Putamen (tissue), 1 donor: ENCODE data around the gene ZNF107.
A peak's percentile ranks its signal among the peaks of the same experiment; 100 is the strongest.

Source experiments
- DNase-seq: peaks from one replicate; pipeline ENCODE4 v3.0.0-alpha.2; 2016; ENCODE audit warnings: low spot score

Gene ZNF107

DNA sequence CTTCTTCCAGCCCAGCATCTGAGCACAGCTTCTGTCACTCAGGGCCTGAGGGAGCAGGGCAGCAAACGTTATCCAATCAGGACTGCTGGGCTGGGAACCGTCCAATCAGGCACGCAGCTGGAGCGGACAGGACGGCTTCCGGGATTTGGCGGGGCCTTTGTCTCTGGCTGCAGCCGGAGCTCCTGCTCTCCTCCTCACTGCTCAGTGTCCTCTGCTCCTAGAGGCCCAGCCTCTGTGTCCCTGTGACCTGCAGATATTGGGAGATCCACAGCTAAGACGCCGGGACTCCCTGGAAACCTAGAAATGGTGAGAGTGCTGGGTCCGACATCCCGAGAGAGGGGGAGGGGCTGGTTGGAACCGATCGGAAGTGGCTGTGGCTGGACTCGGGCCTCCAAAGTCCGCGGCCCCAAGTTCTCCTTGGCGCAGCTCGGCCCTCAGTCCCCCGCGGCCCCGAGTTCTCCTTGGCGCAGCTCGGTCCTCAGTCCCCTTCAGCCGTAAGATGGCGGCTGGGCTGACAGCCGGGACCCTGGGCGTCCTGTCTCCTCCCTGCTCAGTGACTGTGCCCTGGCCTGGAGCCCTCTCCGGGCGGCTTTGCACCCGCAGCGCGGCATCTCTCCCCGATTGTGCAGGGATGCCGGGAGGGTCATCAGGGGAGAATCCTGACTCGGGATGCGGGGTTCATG is at the start of gene ZNF107:
Gene ZNF107 (plus strand): TSS at position 154 of the 683 bp plus-strand sequence. CDS start 150 bp downstream, at position 304.
- peak; percentile 93 for DNase-seq

DNA sequence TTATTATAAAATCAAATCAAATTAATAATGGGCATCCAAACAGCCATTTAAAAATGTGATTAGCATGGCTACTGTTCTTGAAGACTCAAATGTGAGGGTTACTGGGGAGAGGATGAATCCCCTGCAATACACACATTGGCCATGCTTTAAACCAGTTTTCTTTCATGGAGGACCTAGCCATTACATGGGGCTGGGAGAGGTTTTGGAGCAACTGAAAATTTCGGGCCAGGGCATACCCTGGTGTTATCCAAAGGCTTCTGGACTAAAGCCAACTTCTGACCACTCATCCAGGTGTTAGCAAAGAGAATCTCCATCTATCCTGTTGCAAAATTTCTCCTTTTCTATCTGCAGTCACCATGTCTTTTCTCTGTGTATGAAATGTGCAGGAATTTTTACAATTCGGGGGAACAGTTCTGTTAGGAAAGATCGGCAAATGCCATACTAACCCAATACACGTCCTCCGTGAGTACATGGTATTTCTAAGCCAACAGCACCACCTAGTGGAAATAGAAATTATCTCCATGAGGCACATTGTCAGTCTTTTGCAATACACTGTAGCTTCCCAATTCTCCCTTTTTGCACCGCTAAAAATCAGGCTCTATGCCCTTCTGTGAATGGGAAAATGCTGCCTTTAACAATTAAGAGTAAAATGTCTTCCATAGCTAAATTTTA is 47.0 kb upstream of the ZNF107 start:
- peak; percentile 53 for DNase-seq

DNA sequence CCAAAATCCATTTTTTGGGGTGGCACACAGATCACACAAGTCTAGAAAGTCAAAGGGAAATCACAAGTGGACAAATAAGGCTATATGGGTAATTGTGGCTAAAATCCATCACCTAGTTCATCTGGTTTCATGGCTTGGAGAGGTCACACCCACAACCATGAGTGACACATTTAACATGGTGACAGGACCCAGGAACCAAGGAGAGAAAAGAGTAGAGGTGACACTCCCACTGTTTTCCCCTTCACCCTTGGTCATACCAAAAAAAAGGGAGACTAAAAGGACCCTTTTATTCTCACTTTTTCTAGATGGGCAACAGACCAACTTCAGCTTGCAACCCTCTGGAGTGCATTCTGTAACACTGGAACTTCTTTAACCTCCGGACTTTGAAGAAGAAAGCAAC is 46.2 kb upstream of the ZNF107 start:
- DNase-seq: no peak

DNA sequence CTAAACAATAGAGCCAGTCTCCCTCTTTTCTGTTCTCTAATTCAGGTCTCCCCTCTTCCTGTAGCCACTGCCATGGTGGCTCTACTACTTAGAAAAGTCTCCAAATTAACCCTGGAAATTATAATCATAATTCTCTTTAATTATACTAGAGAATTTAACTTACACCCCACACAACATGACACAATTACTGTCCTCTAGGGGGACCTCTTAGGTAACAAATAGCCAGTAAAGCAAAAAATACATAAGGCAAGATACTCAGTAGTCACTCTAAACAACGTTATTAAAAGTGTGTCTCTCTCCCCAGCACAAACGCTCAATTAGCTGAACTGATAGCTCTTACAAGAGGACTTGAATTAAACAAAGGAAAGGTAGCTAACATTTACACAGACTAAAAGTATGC is 44.3 kb upstream of the ZNF107 start:
- no peak for DNase-seq

DNA sequence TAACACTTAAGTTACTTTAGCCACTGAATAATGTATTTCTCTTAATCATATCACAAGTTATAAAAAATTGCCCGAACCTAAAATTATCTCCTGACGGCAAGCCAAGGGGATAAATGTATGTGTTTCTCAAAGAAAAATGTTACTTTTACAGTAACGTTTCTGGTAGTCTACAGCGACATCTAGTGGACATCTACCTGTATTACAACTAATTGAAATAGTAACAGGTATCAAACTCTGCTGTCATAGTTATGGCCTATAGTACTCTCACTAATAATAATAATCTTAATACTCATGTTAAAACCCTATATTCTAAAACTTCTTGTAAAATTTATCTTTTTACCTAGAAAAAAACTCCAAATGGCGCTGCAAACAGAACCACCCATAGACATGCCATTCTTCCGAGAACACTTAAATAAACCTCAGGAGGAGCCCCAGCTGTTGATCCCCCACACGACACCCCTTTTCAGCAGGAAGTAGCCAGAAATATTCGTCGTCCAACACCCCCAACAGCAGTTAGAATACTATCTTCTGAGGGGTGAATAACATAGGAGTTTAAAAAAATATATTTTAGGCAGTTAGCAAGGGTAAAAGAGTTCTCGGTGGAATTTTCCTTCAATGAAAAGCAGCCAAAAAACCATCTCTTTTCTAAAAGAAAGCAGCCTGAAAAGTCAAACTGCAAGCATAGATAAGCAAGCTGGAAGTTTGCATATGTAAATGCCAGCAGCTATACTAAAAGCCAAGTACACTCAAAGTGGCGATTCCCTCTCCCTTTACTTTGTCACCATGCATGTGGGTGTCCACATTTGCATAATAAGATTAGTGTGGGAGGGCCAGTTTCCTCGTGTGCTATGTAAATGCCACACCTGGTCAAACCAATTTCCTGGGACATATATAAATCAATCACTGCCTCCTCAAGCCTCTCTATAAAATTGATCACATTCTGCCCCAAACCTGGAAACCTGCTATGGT is 40.5 kb upstream of the ZNF107 start:
- no peak for DNase-seq

DNA sequence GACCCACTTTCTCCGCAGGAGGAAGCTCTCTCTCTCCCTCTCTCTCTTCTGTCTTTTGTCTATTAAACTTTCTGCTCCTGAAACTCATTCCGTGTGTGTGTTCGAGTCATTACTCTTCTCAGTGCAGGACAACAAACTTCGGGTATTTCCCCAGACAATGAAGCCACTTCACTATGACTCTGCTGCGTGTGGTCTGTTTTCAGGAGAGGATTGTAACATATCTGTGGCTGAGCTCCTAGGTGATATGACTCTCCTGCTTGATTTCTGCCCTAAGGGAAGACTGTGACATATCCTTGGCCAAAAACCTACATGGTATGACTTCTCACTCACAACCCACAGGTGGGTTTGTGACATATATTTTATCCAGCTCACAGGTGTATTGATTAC is 39.9 kb upstream of the ZNF107 start:
- no peak for DNase-seq

DNA sequence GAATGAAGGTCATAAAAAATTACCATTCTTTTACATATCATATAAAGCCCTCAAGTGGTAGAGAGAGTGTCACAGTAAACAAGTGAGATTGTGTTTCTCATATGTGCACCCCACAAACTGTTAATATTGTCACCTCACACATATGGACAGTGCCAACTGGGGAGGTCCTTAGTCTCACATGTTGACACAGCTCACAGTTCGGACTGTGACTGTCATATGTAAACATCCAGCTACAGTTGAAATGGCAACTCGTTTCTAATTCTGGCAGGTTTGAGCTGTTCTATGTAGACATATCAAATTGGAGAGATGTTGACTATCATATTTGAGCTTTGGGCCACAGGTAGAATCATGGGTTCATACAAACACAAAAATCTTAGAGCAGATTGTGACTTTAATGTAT is 39.4 kb upstream of the ZNF107 start:
- no peak for DNase-seq

DNA sequence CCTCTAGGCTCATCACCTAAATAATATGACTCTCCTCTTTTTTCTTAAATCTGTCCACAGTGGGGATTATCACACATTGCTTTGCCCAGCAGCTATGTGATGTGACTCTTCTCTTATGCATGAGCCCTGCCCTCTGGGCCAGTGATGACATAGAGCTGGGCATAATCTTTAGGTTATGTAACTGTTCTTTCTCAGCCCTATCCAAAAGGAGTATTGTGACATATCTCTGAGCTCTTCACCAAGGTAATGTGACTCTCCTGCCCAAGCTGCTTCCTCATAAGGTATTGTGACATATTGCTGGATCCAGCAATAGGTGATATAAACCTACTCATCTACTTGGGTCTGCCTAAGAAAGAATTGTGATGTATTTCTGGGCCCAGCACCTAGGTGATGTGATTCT is 37.7 kb upstream of the ZNF107 start:
- DNase-seq: no peak

DNA sequence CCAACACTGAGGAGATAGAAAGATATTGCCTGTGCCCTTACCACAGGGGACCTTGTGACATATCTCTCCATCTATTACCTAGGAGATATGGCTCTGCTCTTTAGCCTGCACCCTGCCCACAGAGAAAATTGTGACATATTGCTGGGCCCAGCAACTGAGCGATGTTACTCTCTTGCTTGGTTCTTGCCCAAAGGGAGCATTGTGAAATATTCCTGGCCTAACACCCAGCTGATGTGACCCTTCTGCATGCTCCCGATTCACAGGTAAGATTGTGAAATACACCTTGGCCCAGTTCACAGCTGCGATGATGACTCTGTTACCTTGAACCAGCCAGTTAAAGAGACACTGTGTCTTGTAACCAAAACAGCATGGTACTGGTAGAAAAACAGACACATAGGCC is 37.2 kb upstream of the ZNF107 start:
- DNase-seq: no peak

DNA sequence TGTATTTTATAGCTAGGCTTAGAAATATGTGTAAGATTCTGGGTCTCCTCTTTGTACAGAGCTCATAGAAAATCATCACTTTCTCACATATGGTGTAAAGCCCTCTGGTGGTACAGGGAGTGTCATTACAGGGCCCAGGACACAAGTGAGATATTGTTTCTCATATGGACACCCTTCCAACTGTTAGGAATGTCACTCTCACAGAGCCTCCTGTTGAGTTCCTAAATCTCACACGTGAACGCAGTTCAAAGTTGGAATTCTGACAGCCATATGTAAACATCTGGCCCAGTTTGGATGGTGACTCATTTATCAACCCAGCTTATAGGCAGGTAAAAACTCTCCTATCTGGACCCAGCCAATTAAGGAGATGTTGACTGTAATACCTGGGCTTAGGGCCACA is 35.4 kb upstream of the ZNF107 start:
- no peak for DNase-seq

DNA sequence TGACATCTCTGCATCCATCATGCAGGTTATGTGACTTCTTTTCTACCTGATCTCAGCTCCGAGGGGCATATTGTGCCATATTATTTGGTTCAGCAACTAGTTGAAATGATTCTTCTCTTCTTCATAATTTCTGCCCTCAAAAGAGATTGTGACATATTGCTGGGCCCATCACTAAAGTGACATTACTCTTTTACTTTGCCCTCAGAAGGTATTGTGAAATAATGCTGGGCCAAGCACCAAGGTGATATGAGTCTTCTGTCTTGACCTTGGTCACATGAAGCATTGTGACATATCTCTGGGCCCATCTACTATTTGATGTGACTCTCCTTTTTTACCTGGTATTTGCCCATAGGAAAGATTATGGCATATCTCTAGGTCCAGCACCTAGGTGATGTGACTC is 33.9 kb upstream of the ZNF107 start:
- DNase-seq: no peak

DNA sequence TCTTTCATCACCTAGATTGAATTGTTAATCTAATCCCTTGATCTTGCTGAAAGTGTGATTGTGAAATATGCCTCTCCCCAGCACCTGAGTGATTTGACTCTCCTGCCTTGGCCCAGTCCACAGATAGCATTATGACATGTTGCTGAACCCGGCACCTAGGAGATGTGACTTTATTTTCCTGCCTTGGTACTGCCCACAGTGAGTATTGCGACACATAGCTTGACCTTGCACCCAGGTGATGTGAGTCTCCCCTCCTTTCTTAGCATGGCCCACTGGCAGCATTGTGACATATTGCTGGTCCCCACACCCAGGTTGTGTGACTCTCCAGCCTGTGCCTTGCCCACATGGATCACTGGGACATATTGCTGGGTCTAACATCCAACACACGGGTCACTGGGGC is 32.5 kb upstream of the ZNF107 start:
- DNase-seq: no peak

DNA sequence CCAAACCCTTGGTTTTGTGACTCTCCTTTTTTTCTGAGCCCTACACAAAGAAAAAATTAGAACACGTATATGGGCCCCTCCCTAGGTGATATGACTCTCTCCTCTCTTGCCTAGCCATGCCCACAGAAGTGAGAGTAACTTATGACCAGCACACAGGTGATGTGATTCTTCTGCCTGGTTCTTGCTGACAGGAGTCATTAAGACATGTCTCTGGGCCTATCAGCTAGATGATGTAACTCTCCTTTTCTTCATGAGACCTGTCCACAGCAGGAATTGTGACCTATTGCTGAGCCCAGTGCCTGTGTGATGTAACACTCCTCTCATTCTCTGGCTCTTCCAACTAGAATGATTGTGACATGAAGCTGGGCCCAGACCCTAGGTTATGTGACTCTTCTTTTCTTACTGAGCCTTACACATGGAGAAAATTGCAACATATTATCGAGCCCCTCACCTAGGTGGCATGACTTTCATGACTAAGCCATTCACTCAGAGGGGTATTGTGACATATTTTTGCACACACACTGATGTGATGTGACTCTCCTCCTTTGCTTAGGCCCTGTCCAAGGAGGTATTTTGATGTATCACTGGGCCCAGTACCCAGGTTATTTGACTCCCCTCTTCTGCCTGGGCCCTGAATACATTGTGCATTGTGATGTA is 31.4 kb upstream of the ZNF107 start:
- DNase-seq: no peak

DNA sequence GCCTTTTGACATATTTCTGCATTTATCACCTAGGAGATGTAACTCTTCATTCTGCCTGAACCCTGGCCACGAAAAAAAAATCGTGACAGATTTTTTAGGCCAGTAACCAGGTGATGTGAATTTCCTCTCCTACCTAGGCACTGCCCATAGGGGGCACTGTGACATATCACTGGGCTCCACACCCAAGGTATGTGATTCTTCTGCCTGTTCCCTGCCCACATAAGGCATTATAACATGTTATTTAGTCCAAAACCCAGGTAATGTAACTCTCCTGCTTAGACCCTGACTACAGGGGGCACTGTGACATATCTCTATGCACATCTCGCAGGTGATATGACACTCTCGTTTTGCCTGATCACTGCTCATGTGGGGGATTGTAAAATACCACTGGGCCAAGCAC is 29.5 kb upstream of the ZNF107 start:
- DNase-seq: no peak

DNA sequence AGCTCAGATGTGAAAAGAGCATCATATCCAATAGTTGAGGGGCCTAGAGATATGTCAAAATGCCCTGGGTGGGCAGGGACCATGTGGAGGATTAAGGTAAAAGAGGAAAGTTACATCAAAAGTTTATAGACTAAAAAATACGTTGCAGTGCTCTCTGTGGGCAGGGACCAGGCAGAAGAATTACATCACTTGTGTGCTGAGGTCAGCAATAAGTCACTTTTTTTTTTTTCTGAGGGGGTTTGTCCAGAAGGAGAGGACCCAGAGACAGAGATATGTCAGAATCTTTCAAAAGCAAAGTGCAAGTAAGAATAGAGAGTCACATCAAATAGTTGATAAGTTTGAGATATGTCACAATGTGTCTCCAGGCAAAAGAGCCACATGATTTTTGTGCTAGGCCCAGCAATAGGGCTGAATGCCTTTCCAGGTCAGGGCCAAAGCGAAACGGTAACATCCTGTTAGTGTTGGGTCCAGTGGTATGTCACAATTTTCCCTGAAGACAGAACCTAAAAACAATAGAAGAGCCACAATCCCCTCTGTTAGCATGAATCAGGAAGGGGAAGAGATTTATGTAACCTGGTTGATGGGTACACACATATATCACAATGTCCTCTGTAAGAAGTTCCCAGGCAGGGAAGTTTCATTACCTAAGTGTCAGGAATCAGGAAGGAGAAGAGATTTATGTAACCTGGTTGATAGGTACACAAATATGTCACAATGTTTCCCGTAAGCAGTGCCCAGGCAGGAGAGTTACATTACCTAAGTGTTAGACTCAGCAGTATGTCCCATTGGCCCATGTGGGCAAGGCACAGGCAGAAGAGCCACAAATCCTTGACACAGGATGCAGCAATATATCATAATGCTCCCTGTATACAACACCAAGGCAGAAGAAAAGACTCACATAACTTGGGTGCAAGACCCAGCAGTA is 28.1 kb upstream of the ZNF107 start:
- DNase-seq: no peak

DNA sequence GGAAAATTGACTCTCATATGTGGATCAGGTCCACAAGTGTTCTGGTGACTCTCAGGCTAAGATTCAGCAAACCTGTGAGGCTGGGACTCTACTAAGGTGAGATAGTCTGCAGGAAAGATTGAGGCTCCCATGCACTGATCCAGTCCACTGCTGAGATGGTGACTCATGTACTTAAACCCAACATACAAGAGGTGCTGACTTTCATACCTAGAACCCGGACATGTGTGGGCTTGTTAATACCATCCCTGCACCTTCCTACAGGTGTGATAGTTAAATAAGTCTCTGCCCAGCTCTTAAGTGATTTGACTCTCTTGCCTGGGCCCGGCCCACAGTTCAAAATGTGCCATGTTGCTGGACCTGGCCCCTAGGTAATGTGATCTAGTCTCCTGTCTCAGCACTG is 27.1 kb upstream of the ZNF107 start:
- DNase-seq: no peak

DNA sequence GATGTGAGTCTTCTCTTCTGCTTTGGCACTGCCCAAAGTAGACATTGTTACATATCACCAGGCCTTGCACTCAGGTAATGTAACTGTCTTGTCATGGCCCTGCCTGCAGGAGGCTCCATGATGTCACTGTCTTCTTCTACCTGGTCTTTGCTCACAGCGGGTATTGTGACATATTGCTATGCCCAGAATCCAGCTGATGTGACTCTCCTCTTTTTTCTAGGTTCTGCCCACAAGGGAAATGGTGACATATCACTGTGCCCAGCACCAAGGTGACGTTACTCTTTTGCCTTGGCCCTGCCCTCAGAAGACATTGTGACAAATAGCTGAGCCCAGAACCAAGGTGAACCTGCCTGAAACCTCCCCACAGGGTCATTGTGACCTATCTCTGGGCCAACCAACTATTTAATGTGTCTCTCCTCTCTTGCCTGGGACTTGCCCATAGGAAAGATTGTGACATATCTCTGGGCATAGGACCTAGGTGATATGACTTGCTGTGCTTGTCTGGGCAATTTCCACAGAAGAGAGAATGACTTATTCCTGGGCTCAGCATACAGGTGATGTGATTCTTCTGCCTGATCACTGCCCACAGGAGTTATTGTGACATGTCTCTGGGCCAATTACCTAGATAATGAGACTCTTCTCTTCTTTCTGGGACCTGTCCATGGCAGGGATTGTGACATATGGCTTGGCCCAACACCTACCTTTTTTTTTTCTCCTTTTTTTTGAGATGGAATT is 26.5 kb upstream of the ZNF107 start:
- DNase-seq: no peak

DNA sequence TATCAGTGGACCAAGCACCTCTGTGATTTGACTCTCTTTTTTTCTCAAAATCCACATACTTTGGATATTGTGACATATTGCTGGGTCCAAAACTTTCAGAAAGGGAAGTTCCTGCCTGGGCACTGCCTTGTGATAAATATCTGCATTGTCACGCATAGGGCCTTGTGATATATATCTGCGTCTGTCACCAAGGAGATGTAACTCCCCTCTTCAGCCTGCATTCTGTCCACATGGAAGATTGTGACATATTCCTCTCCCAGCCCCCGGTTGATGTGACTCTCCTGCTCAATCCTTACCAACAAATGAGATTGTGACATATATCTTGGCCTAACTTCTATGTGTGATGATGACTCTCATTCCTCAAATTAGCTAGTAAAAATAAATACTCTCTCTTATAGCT is 25.4 kb upstream of the ZNF107 start:
- no peak for DNase-seq

DNA sequence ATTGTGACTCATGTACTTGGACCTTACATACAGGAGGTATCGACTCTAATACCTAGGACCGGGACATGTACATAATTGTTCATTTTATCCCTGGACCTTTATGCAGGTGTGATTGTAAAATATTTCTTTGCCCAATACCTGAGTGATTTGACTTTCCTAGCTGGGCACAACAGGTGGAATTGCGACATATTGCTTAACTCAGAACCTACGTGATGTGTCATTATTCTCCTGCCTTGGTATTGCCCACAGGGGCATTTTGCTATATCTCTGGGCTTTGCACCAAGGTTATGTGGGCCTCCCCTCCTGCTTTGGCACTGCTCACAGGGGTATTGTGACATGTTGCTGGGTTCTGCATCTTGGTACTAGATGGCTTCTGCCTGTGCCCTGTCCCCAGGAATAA is 23.9 kb upstream of the ZNF107 start:
- no peak for DNase-seq

DNA sequence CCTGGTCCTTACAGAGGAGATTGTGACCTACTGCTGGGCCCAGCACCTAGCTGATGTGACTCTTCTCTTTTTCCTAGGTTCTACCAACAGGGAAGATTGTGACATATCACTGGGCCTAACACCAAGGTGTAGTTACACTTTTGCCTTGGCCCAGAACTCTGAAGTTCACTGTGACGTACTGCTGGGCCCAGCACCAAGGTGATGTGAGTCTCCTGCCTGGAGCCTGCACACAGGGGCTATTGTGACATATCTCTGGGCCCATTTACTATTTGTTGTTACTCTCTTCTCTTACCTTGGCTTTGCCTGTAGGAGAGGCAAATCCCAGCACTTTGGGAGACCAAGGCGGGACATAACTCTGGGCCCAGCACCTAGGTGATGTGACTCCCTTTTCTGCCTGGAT is 23.1 kb upstream of the ZNF107 start:
- DNase-seq: no peak

DNA sequence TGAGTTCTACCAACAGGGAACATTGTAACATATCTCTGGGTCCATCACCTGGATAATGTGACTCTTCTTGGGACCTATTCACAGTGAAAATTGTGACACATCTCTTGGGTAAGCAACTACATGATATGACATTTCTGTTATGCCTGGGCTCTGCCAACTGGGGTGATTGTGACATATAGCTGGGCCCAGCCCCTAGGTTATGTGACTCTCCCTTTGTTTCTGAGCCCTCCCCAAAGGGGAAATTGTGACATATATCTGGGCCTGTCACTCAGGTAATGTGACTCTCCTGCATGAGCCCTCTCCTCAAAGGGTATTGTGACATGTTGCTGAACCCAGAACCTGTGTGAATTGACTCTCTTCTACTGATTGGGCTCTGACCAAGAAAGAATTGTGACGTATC is 22.4 kb upstream of the ZNF107 start:
- DNase-seq: no peak
